Measurements from ENCODE around the gene JARID2. TPM values are rescaled to one million over a fixed set of nuclear protein-coding genes. Genes with fewer than 3 reads are reported as not detected.

Gene JARID2
- total and polyA plus RNA-seq, 9 of the 15 experiments (the other 6 are each of a cell fraction or from before 2014, with no cell fraction given) = 5.0 to 29.0 (median 15.6) TPM

GRCh38 chr6:15430931-15431405 lies 185.1 kb downstream of the JARID2 start (continued):
- TF ChIP-seq ARID4B (CRISPR knock-in tag; IDR thresholded peaks at IDR 0.05) (no peak), SNRNP70 (optimal IDR thresholded peaks at IDR 0.05; ENCODE audit: low read depth, low read length) (no peak), NFATC3 (IDR thresholded peaks at IDR 0.05) (no peak), SIRT6 (IDR thresholded peaks at IDR 0.05; ENCODE audit: low read depth, low read length) (no peak), SREBF1 (IDR thresholded peaks at IDR 0.05; ENCODE audit: borderline replicate concordance, low read depth, low read length) (no peak)

DNA sequence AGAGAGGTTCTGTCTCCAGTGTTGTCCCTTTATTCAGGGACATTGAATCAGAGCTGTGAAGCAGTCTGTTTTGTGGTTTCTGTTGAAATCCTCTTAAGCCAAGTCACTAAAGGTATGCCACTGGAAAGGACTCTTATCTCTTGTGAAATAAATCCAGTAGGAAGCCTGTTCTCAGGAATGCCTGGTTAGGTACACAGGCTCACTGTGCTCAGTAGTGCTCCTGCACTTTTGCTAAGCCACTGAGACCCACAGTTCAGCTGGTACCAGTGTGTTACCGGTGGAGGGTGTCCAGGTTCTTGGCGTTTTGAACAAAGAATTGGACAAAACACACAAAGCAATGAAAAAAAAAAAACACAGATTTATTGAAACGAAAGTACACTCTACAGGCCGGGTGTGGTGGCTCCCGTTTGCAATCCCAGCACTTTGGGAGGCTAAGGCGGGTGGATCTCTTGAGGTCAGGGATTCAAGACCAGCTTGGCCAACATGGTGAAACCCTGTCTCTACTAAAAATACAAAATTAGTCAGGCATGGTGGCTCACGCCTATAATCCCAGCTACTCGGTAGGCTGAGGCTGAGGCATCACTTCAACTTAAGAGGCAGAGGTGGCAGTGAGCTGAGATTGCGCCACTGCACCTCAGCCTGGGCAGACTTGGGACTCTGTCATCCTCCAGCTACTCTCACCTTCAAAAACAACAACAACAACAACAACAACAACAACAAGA lies 186.1 kb downstream of the JARID2 start:
- Histone ChIP-seq H3K4me1 (replicated peaks in 1 of 2; ENCODE audit: control insufficient read depth in 2 of 2, insufficient read depth in 2 of 2, low read length in 2 of 2) (peaks cover 6 to 13% of the 10 kb centered on the region in 2 experiments), H3K9ac (ENCODE audit: insufficient read depth in 1 of 2, low read depth in 2 of 2, low read length in 2 of 2) (no peak overlapping the region), H3K27ac (ENCODE audit: extremely low read depth, low read depth, low read length) (no peak overlapping the region), H3K36me3 (ENCODE audit: control insufficient read depth, insufficient read depth, low read length) (no peaks in the 10 kb centered on the region), H3K4me2 (ENCODE audit: insufficient read depth, low read length) (no peak overlapping the region), H4K20me1 (replicated peaks; ENCODE audit: control insufficient read depth, insufficient read depth, low read length) (peaks cover 14% of the 10 kb centered on the region; the same call in 1 of the 2 replicates), H3K79me2 (ENCODE audit: control insufficient read depth, insufficient read depth, low read length) (peaks cover 77% of the 10 kb centered on the region), H3K9me3 (replicated peaks; ENCODE audit: control insufficient read depth, insufficient read depth, low read depth, low read length) (no peaks in the 10 kb centered on the region), H3K4me3 (no peak overlapping the region), H3K27me3 (ENCODE audit: control insufficient read depth in 2 of 2, insufficient read depth in 2 of 2, low read length in 2 of 2) (no peaks in the 10 kb centered on the region), H2AFZ (ENCODE audit: low read depth, low read length) (no peak overlapping the region), H3K9me1 (ENCODE audit: control insufficient read depth, insufficient read depth, low read length) (no peaks in the 10 kb centered on the region)
- POLR2A ChIA-PET = interaction anchor here (0.7 to 2.4 kb wide), 3 partner anchors 10 to 18 kb away, joined by 3 to 9 read pairs (median 3); no protein-coding TSS in a partner anchor
- in situ Hi-C loops (cut with MboI) = no loop called here
- intact Hi-C loops (cut with micrococcal nuclease) = no loop called here
- DNase-seq (ENCODE audit: extremely low read depth in 1 of 4, low spot score in 3 of 4) = no peak
- FAIRE-seq = no peak
- CTCF ChIA-PET (ENCODE audit: low intra/inter-chr PET ratio) = no interaction called here
- no TSS peak for BruUV-seq (replicated peaks)
- ATAC-seq = peak; percentile 17; the same call in 2 of the 3 replicates
- 68% methylated on average over 9 of the region's 9 CpGs for WGBS (ENCODE audit: insufficient coverage, low coverage, missing lambda C conversion rate)
- no peak for TF ChIP-seq ZNF224 (CRISPR knock-in tag; IDR thresholded peaks at IDR 0.05)
- TF ChIP-seq TEAD1 (CRISPR knock-in tag; IDR thresholded peaks at IDR 0.05) = no peak
- TF ChIP-seq ESRRB (CRISPR knock-in tag; IDR thresholded peaks at IDR 0.05; ENCODE audit: borderline replicate concordance) = no peak
- TF ChIP-seq ETV5 (CRISPR knock-in tag; IDR thresholded peaks at IDR 0.05; ENCODE audit: low read depth) = no peak
- no peak for TF ChIP-seq E2F3 (CRISPR knock-in tag; IDR thresholded peaks at IDR 0.05)
- no peak for TF ChIP-seq JUN (IDR thresholded peaks at IDR 0.05; ENCODE audit: borderline replicate concordance, low read depth, low read length)
- TF ChIP-seq JUN (CRISPR knock-in tag; IDR thresholded peaks at IDR 0.05; ENCODE audit: borderline replicate concordance) = no peak
- TF ChIP-seq KAT2B (IDR thresholded peaks at IDR 0.05; ENCODE audit: low read depth, low read length) = no peak
- no peak for TF ChIP-seq CREBBP (IDR thresholded peaks at IDR 0.05; ENCODE audit: low read depth, low read length)
- TF ChIP-seq CBX1 (IDR thresholded peaks at IDR 0.05; ENCODE audit: low read depth) = no peak
- no peak for TF ChIP-seq PHTF2 (CRISPR knock-in tag; IDR thresholded peaks at IDR 0.05)
- peak; percentile 13; the same call in 1 of the 2 replicates for TF ChIP-seq NFE2L1 (tag; IDR thresholded peaks at IDR 0.05; ENCODE audit: borderline replicate concordance, low read depth)
- peak; percentile 52 to 71 for TF ChIP-seq KDM1A (IDR thresholded peaks at IDR 0.05)

Measured in K562 (cell line).